Thyroid gland (tissue), 4 donors: ENCODE measurements around the gene RGS16.

Source experiments
- CTCF ChIP-seq, 6 experiments: fragments of 200-600 bp in 3 of 6; fragments of 450-650 bp in 3 of 6; sonication (generic) in 3 of 6; IDR thresholded peaks; one replicate each; pipeline ENCODE4 v1.5.1; 2016 to 2019; ENCODE audit warnings: antibody characterized with exemption in 6 of 6, mild to moderate bottlenecking in 2 of 6, inconsistent platforms in 1 of 6, moderate library complexity in 1 of 6
- POLR2A ChIP-seq, 2 donors: fragments of 450-650 bp; IDR thresholded peaks; one replicate each; pipeline ENCODE4 v1.6.1; 2017; ENCODE audit warnings: antibody characterized with exemption in 2 of 2, mild to moderate bottlenecking in 2 of 2, moderate library complexity in 1 of 2

GRCh38 chr1:182630586-182630985 lies 26.4 kb upstream of the RGS16 start:
- TF ChIP-seq CTCF (IDR thresholded peaks at IDR 0.05) (no peak), POLR2A (IDR thresholded peaks at IDR 0.05) (no peak)
